ENCODE measurements around the gene BCAM.

BCAM gene

GRCh38 chr19:44856421-44857083 lies 47.6 kb downstream of the BCAM start:
- no peak for TF ChIP-seq CREB1 (IDR thresholded peaks at IDR 0.05; ENCODE audit: low read depth)
- no peak for TF ChIP-seq USF1 (IDR thresholded peaks at IDR 0.05)
- no peak for TF ChIP-seq FOXM1 (IDR thresholded peaks at IDR 0.05; ENCODE audit: borderline replicate concordance, low read depth)
- TF ChIP-seq EGR1 (IDR thresholded peaks at IDR 0.05), result no peak
- no peak for TF ChIP-seq NFIC (IDR thresholded peaks at IDR 0.05)
- TF ChIP-seq ZBTB7A (IDR thresholded peaks at IDR 0.05; ENCODE audit: low read depth), result no peak
- no peak for TF ChIP-seq YY1 (IDR thresholded peaks at IDR 0.05; ENCODE audit: low read depth)
- no peak for TF ChIP-seq EP300 (IDR thresholded peaks at IDR 0.05; ENCODE audit: borderline replicate concordance)
- TF ChIP-seq RAD21 (IDR thresholded peaks at IDR 0.05; ENCODE audit: low read depth), result no peak
- no peak for TF ChIP-seq CEBPB (IDR thresholded peaks at IDR 0.05)
- TF ChIP-seq TEAD4 (IDR thresholded peaks at IDR 0.05), result no peak
- TF ChIP-seq, protein P1, sequence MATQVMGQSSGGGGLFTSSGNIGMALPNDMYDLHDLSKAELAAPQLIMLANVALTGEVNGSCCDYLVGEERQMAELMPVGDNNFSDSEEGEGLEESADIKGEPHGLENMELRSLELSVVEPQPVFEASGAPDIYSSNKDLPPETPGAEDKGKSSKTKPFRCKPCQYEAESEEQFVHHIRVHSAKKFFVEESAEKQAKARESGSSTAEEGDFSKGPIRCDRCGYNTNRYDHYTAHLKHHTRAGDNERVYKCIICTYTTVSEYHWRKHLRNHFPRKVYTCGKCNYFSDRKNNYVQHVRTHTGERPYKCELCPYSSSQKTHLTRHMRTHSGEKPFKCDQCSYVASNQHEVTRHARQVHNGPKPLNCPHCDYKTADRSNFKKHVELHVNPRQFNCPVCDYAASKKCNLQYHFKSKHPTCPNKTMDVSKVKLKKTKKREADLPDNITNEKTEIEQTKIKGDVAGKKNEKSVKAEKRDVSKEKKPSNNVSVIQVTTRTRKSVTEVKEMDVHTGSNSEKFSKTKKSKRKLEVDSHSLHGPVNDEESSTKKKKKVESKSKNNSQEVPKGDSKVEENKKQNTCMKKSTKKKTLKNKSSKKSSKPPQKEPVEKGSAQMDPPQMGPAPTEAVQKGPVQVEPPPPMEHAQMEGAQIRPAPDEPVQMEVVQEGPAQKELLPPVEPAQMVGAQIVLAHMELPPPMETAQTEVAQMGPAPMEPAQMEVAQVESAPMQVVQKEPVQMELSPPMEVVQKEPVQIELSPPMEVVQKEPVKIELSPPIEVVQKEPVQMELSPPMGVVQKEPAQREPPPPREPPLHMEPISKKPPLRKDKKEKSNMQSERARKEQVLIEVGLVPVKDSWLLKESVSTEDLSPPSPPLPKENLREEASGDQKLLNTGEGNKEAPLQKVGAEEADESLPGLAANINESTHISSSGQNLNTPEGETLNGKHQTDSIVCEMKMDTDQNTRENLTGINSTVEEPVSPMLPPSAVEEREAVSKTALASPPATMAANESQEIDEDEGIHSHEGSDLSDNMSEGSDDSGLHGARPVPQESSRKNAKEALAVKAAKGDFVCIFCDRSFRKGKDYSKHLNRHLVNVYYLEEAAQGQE (IDR thresholded peaks at IDR 0.05; ENCODE audit: low read depth), result no peak
- TF ChIP-seq MAX (IDR thresholded peaks at IDR 0.05), result no peak
- TF ChIP-seq TCF12 (IDR thresholded peaks at IDR 0.05; ENCODE audit: low read depth), result no peak
- TF ChIP-seq TAF1 (IDR thresholded peaks at IDR 0.05; ENCODE audit: low read depth), result no peak

- TF ChIP-seq USF1 (IDR thresholded peaks at IDR 0.05) (no peak), MAX (IDR thresholded peaks at IDR 0.05) (no peak), RAD21 (IDR thresholded peaks at IDR 0.05; ENCODE audit: low read depth) (no peak), CREB1 (IDR thresholded peaks at IDR 0.05; ENCODE audit: low read depth) (no peak), TCF12 (IDR thresholded peaks at IDR 0.05; ENCODE audit: low read depth) (no peak), YY1 (IDR thresholded peaks at IDR 0.05; ENCODE audit: low read depth) (no peak), CEBPB (IDR thresholded peaks at IDR 0.05) (no peak)
These were observed 48.9 kb downstream of the BCAM start for GRCh38 chr19:44857837-44858236.

GRCh38 chr19:44863990-44864389 lies 55.1 kb downstream of the BCAM start:
- TF ChIP-seq, protein P1 (IDR thresholded peaks at IDR 0.05; ENCODE audit: low read depth), result no peak
- TF ChIP-seq TCF12 (IDR thresholded peaks at IDR 0.05; ENCODE audit: low read depth) (no peak), FOXM1 (IDR thresholded peaks at IDR 0.05; ENCODE audit: borderline replicate concordance, low read depth) (no peak)

- TF ChIP-seq CREB1 (IDR thresholded peaks at IDR 0.05; ENCODE audit: low read depth) (no peak), CEBPB (IDR thresholded peaks at IDR 0.05) (no peak), EGR1 (IDR thresholded peaks at IDR 0.05) (no peak)
These were observed 56.4 kb downstream of the BCAM start for GRCh38 chr19:44865196-44865767.

DNA sequence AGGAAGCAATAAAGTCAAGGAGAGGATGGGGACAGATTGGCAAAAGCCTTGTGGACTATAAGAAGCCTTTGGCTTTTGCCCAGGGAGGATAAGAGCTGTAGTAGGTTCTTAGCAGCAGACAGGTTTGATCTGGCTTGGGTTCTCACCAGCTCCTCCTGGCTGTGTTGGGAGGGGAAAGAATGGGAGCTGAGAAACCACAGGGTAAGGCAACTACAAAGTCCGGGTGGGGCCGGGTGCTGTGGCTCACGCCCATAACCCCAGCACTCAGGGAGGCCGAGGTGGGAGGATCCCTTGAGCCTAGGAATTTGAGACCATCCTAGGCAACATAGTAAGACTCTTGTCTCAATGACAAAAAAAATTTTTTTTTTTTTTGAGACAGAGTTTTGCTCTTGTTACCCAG lies 57.8 kb downstream of the BCAM start:
- TF ChIP-seq USF1 (IDR thresholded peaks at IDR 0.05) (no peak), FOXM1 (IDR thresholded peaks at IDR 0.05; ENCODE audit: borderline replicate concordance, low read depth) (no peak), YY1 (IDR thresholded peaks at IDR 0.05; ENCODE audit: low read depth) (no peak)
- TF ChIP-seq, protein P1 (IDR thresholded peaks at IDR 0.05; ENCODE audit: low read depth), result no peak

Data from Ishikawa (cell line).